NOMO-1 (cell line): ENCODE data around the gene BRINP1.
"Not testable (repeated sequence)": the region's sequence is repeated elsewhere in the genome, so short reads cannot be mapped to it uniquely, and the experiment has no call there.

Source experiments
- DNase-seq, 2 experiments: peaks; one replicate each; lab custom pipeline; 2025; ENCODE audit not compliant: unreplicated experiment in 2 of 2; lab: John Stamatoyannopoulos, UW

The BRINP1 gene

GRCh38 chr9:119215651-119216050, 153.6 kb downstream of the BRINP1 start:
- DNase-seq = no peak

GRCh38 chr9:119213471-119213870, 155.8 kb downstream of the BRINP1 start:
- no peak for DNase-seq

- DNase-seq = no peak
Observed at GRCh38 chr9:119197893-119198607, 171.2 kb downstream of the BRINP1 start.

GRCh38 chr9:119195521-119195920, 173.7 kb downstream of the BRINP1 start:
- no peak for DNase-seq

- no peak for DNase-seq
Observed at GRCh38 chr9:119185298-119185697, 183.9 kb downstream of the BRINP1 start.

GRCh38 chr9:119184265-119184936, 184.8 kb downstream of the BRINP1 start:
- no peak for DNase-seq

GRCh38 chr9:119181561-119181960, 187.7 kb downstream of the BRINP1 start:
- DNase-seq = no peak

GRCh38 chr9:119180897-119181296, 188.3 kb downstream of the BRINP1 start:
- no peak for DNase-seq

GRCh38 chr9:119179701-119180100, 189.5 kb downstream of the BRINP1 start:
- DNase-seq = no peak

GRCh38 chr9:119177196-119177595, 192.0 kb downstream of the BRINP1 start:
- DNase-seq = no peak

- no peak for DNase-seq
Observed at GRCh38 chr9:119175581-119175980, 193.7 kb downstream of the BRINP1 start.

- not testable (repeated sequence) for DNase-seq
Observed at GRCh38 chr9:119169222-119169621, 200.0 kb downstream of the BRINP1 start.

- DNase-seq = no peak
Observed at GRCh38 chr9:119167876-119168275, 201.4 kb downstream of the BRINP1 start.

GRCh38 chr9:119167267-119167666, 202.0 kb downstream of the BRINP1 start:
- DNase-seq = no peak

GRCh38 chr9:119166096-119166495, 203.1 kb downstream of the BRINP1 start:
- no peak for DNase-seq

GRCh38 chr9:119165131-119165530, 204.1 kb downstream of the BRINP1 start:
- no peak for DNase-seq

GRCh38 chr9:119164716-119165115, 204.5 kb downstream of the BRINP1 start:
- DNase-seq = no peak

- no peak for DNase-seq
Observed at GRCh38 chr9:119160551-119160950, 208.7 kb downstream of the BRINP1 start.

GRCh38 chr9:119159386-119159785, 209.8 kb downstream of the BRINP1 start:
- no peak for DNase-seq

- no peak for DNase-seq
Observed at GRCh38 chr9:119157196-119157595, 212.0 kb downstream of the BRINP1 start.

GRCh38 chr9:119156354-119156753, 212.9 kb downstream of the BRINP1 start:
- DNase-seq = no peak

- no peak for DNase-seq
Observed at GRCh38 chr9:119154527-119154926, 214.7 kb downstream of the BRINP1 start.
